Activated CD8-positive, alpha-beta T cell treated with anti-CD3 and anti-CD28 coated beads, Interleukin-2, amount 10 ng/mL, durations not matched to agents 7 days and 5 days (primary cell): ENCODE data around the gene VIPR2. TPM values are rescaled to one million over a fixed set of nuclear protein-coding genes. Genes with fewer than 3 reads are reported as not detected.

ENCODE experiments used
- ATAC-seq: fragments of 150-1000 bp; cut with Tn5 transposase; one replicate; pipeline ENCODE4 v1.10.0; 2021; ENCODE audit warnings: moderate library complexity
- CTCF ChIA-PET: fragments of 350-600 bp; sonication (Branson Sonifier 250); formaldehyde crosslinking; loops from one replicate; lab custom pipeline; 2021; ENCODE audit warnings: antibody characterized with exemption; lab: Charles Lee
- POLR2A ChIA-PET: fragments of 350-600 bp; sonication (Branson Sonifier 250); formaldehyde crosslinking; loops from one replicate; lab custom pipeline; 2021; ENCODE audit warnings: antibody characterized with exemption; lab: Charles Lee
- DNase-seq: peaks from one replicate; pipeline ENCODE4 v3.0.0-alpha.2; 2020
- H3K27ac Mint-ChIP-seq: one replicate; pipeline ENCODE4 v1.8.0; 2021; ENCODE audit warnings: mild to moderate bottlenecking, mixed read lengths
- H3K27me3 Mint-ChIP-seq: one replicate; pipeline ENCODE4 v1.8.0; 2021; ENCODE audit warnings: low read depth, mixed read lengths
- H3K36me3 Mint-ChIP-seq: one replicate; pipeline ENCODE4 v1.8.0; 2021; ENCODE audit warnings: low read depth, mixed read lengths
- H3K4me1 Mint-ChIP-seq: one replicate; pipeline ENCODE4 v1.8.0; 2021; ENCODE audit warnings: low read depth, mixed read lengths
- H3K4me3 Mint-ChIP-seq: one replicate; pipeline ENCODE4 v1.8.0; 2021; ENCODE audit warnings: mild to moderate bottlenecking, mixed read lengths
- H3K9me3 Mint-ChIP-seq: one replicate; pipeline ENCODE4 v1.8.0; 2022; ENCODE audit warnings: mixed read lengths; ENCODE audit not compliant: insufficient read depth
- total RNA-seq, 2 experiments: library from RNA; stranded (reverse); gene quantifications; one replicate each; pipeline ENCODE4 v1.2.3, GENCODE V29; 2021

Gene VIPR2
- total RNA-seq, 2 experiments from 2014 or later, result not detected

DNA sequence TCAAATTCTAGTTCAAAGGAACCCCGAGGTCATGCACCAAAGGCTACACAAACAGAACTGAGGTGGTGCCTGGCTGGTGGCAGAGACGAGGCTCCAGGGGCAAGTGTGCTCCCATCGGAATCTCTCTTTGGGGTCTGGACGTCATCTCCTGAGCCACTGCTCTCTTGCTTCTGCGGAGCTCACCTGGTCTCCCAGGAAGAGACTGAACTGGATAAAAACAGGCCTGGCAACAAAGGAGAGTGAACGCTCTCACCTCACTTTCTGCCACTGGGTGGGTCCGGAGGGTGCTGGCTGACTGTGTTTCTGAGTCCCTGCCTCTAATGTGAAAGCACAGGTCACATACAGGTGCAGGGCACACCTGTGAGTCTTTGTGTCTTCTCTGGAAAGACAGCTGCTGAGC is 22.4 kb downstream of the VIPR2 start:
- Mint-ChIP-seq H3K36me3 (no peaks in the 10 kb centered on the region), H3K4me3 (no peak overlapping the region), H3K27ac (no peak overlapping the region), H3K9me3 (no peaks in the 10 kb centered on the region), H3K27me3 (peaks cover 2% of the 10 kb centered on the region), H3K4me1 (no peaks in the 10 kb centered on the region)
- POLR2A ChIA-PET, result no interaction called here
- ATAC-seq (no peak), DNase-seq (no peak)
- CTCF ChIA-PET, result no interaction called here

DNA sequence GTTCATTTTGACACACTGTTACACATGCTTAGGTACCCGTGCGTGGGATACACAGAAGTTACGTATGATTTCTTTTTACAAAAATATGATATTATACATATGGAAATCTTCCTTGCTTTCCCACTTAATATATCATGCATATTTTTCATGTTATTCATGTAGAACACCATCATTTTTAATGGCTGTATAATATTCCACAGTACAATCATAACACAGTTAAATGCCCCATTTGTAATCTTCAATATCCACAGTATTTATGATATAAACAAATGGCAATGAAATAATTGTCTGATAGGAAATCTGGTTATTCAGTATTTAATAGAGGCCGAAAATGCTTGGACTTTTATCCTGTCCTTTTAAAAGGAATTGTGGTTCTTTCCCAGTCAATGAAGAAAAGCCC is 23.2 kb downstream of the VIPR2 start:
- POLR2A ChIA-PET, result no interaction called here
- Mint-ChIP-seq H3K27ac (no peak overlapping the region), H3K4me1 (no peaks in the 10 kb centered on the region), H3K4me3 (no peak overlapping the region), H3K27me3 (peaks cover 2% of the 10 kb centered on the region), H3K36me3 (no peaks in the 10 kb centered on the region), H3K9me3 (no peaks in the 10 kb centered on the region)
- no peak for DNase-seq
- no peak for ATAC-seq
- CTCF ChIA-PET, result no interaction called here

- peaks cover 2% of the 10 kb centered on the region for H3K27me3 Mint-ChIP-seq
- no peaks in the 10 kb centered on the region for H3K9me3 Mint-ChIP-seq
- DNase-seq, result no peak
- POLR2A ChIA-PET, result no interaction called here
- no peak overlapping the region for H3K4me3 Mint-ChIP-seq
- CTCF ChIA-PET, result no interaction called here
- no peak for ATAC-seq
- no peaks in the 10 kb centered on the region for H3K36me3 Mint-ChIP-seq
- H3K27ac Mint-ChIP-seq, result no peak overlapping the region
- no peaks in the 10 kb centered on the region for H3K4me1 Mint-ChIP-seq
These were observed 23.6 kb downstream of the VIPR2 start for GRCh38 chr7:159121068-159121467.

DNA sequence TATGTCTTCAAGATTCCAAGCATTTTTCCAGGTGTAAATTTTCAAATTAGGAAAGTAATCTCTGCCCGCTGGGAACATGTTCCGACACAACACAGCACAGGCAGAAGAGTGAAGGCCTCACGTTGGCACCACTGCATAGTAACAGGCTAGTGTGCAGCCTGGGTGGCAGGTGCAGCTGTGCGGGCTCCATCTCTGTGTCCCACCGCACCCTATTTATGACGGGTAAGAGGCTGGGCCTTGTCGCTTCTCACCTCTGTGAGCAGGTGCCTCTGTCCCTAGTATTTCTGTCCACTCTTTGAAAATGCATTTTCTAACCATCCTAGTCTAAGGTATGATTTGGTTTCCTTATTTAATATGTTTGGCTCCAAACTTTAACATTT is 24.1 kb downstream of the VIPR2 start:
- no peak for DNase-seq
- Mint-ChIP-seq H3K9me3 (no peaks in the 10 kb centered on the region), H3K4me3 (no peak overlapping the region), H3K27ac (no peak overlapping the region), H3K27me3 (peaks cover 2% of the 10 kb centered on the region), H3K36me3 (no peaks in the 10 kb centered on the region), H3K4me1 (no peaks in the 10 kb centered on the region)
- CTCF ChIA-PET, result no interaction called here
- no peak for ATAC-seq
- POLR2A ChIA-PET, result no interaction called here

DNA sequence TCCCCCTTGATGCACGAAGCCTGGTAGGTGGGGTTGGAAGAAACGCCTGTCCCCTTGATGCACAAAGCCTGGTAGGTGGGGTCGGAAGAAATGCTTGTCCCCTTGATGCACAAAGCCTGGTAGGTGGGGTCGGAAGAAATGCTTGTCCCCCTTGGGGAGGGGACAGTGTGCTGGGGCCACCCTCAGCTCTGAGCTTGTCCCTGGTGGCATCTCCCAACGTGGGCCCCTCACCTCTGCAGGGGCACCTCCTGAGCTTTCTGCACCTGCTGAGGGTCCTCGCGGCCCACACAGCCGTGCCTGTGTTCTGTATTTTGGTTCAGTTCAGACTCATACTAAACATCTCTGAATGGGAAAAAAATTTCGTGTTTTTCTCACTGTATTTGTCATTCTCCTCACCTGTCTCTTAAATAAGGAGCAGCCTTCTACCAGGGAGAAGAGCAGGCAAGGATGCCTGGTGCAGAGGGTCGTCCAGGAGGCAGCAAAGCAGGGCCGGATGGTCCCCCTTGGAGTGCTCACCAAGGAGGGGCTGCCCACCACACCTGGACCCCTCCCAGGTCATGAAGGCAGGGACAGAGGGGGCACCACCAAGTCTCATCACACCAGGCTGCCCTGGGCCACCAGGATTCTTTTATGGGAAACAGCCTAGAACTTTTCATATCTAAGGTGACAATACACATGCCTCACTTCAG is 24.7 kb downstream of the VIPR2 start:
- ATAC-seq, result no peak
- Mint-ChIP-seq H3K9me3 (no peaks in the 10 kb centered on the region), H3K27me3 (peaks cover 4% of the 10 kb centered on the region), H3K27ac (no peak overlapping the region), H3K4me1 (no peaks in the 10 kb centered on the region), H3K4me3 (no peak overlapping the region), H3K36me3 (no peaks in the 10 kb centered on the region)
- POLR2A ChIA-PET, result no interaction called here
- CTCF ChIA-PET, result no interaction called here
- no peak for DNase-seq

- no peak overlapping the region for H3K4me3 Mint-ChIP-seq
- DNase-seq, result no peak
- ATAC-seq, result no peak
- ChIA-PET CTCF (no interaction called here), POLR2A (no interaction called here)
- H3K9me3 Mint-ChIP-seq, result no peaks in the 10 kb centered on the region
- no peaks in the 10 kb centered on the region for H3K4me1 Mint-ChIP-seq
- H3K27ac Mint-ChIP-seq, result no peak overlapping the region
- no peaks in the 10 kb centered on the region for H3K36me3 Mint-ChIP-seq
- H3K27me3 Mint-ChIP-seq, result peaks cover 5% of the 10 kb centered on the region
These were observed 25.5 kb downstream of the VIPR2 start for GRCh38 chr7:159119026-159119741.

- Mint-ChIP-seq H3K4me1 (no peaks in the 10 kb centered on the region), H3K27me3 (peaks cover 9% of the 10 kb centered on the region), H3K36me3 (no peaks in the 10 kb centered on the region), H3K27ac (no peak overlapping the region), H3K9me3 (no peaks in the 10 kb centered on the region), H3K4me3 (no peak overlapping the region)
- no peak for DNase-seq
- ChIA-PET POLR2A (no interaction called here), CTCF (no interaction called here)
- no peak for ATAC-seq
These were observed 26.0 kb downstream of the VIPR2 start for GRCh38 chr7:159118623-159119022.

DNA sequence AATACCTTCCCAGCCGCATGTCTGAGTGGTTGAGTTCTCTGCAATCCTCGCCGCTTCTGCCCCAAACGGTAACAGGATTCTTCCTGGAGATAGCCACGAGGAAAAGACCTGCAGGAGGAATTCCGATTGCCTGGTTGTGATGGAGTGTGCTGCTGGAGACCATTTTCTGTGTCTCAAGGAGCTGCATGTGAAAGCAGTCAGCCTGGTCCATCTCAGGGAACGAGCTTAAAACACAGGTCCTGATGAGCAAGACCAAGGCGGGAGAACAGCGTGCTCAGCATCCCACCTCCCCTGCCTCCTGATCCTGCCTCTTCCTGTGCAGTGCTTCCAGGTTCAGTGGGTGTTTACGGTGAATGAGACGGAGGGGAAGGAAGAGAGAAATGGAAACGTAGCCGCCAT is 26.5 kb downstream of the VIPR2 start:
- Mint-ChIP-seq H3K9me3 (no peaks in the 10 kb centered on the region), H3K4me3 (no peak overlapping the region), H3K36me3 (no peaks in the 10 kb centered on the region), H3K27ac (no peak overlapping the region), H3K27me3 (peaks cover 12% of the 10 kb centered on the region), H3K4me1 (no peaks in the 10 kb centered on the region)
- ATAC-seq (no peak), DNase-seq (no peak)
- POLR2A ChIA-PET, result no interaction called here
- CTCF ChIA-PET, result no interaction called here

DNA sequence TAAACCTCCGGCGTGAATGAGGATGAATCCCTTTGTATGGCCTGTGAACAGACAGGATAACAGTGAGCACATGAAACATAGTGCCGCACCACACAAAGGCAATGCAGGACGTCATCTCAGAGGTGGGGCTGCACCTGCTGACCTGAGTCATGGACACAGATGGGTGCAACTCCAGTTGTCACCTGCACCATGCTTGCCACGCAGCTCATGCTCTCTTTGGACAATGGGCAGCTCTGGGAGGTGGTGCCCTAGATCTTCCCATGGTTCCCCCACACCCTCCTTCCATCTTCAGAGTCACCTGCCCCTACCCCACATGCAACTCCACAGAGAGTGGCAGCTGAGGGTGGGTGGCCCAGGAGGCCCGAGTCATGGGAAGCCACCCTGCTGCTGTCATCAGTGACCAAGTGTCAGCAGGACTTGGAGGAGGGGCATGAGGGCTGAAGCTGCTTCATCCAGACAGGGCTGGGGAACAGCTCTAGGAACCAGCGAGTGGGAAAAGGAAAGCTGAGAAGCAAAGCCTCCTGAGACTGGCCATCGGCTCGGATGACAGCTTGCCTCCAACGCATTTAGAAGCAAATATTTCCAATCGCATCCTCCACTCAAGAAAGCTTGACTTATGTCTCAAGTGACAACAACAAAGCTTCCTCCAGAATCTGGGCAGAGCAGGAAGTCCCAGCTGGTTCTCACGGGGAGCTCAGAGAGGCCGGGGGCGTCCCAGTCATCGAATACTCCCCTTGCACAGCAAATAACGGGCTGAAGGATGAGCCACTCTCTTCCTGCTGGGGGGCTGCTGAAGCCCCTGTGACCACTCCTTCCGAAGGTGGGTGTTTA is 27.1 kb downstream of the VIPR2 start:
- POLR2A ChIA-PET, result no interaction called here
- CTCF ChIA-PET, result no interaction called here
- ATAC-seq (no peak), DNase-seq (no peak)
- Mint-ChIP-seq H3K9me3 (no peaks in the 10 kb centered on the region), H3K27ac (no peak overlapping the region), H3K4me3 (no peak overlapping the region), H3K36me3 (no peaks in the 10 kb centered on the region), H3K27me3 (peaks cover 14% of the 10 kb centered on the region), H3K4me1 (no peaks in the 10 kb centered on the region)

DNA sequence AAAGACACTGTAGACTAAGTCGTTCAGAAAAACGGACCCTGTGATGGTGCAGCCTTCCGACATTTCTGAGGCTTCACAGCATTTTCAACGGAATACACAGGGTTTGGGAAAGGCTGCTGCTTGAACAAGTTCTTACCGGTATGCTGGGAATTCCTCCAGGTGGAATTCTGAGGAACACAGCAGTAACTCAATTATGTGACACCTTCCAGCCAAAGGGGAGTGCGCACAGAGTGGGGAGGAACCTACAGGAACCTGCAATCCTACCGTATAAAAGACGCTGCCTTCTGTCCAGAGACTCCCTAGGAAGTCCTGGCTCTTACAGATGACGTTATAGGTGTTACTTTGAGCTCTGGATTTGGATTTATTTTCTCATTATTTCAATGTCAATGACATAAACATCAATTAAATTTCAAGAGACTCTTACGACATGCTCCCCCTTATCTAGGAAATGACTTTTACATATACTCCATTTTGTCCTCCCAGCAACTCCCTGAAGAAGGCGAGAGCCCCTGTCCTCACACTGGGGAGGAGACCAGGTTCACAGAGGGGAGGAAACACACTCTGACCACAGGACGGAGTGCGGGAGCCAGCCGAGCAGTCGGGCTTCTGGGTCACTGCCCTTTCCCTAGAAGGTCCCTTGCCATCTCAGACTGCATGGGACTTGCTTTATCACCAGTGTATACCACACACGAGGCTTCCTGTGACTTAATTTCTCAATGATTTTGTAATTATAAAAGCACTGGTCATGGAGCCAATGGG is 27.9 kb downstream of the VIPR2 start:
- ChIA-PET CTCF (no interaction called here), POLR2A (no interaction called here)
- Mint-ChIP-seq H3K4me3 (no peak overlapping the region), H3K36me3 (no peaks in the 10 kb centered on the region), H3K27me3 (peaks cover 16% of the 10 kb centered on the region), H3K4me1 (peaks cover 5% of the 10 kb centered on the region), H3K9me3 (no peaks in the 10 kb centered on the region), H3K27ac (no peak overlapping the region)
- no peak for ATAC-seq
- DNase-seq, result no peak

DNA sequence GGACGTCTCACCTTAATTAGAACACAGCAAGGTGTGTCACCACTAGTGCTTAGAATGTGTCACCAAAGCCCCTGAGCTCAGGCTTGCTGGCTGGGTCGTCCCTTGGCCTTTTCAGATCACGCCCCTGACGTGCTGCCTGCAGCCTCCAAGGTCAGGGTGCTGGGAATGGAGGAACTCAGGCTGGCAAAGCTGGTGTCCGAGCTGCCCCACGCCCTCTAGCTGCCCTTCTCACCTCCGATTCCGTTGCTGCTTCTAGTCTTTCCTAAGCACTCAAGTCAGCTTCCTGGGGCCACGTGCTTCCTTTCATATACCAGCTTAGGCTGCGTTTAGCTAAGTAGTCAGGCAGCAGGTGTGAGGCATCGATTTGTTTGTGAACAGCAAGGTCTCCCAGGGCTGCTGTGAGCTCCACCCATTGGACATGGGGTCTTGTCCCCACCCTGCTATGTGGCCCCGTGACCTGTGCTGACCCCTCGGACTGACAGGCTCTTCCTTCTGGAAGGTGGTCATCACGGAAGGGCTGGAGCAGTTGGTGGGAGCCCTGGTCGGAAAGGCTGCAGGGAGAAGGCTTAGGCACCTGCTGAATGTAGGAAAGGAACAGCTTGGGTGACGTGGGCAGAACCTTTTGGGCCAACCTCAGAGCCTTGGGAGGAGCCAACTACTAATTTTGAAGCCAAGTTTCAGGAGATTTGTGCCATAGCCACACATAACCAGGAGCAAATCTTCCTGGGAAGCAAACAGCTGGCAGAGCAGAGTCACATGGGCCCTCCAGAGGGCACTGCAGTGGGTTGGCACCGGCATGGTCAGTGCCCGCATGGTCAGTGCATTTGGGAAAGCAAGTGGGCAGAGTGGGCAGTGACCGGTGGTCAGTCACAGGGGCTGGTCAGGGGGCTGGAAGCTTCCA is 28.8 kb downstream of the VIPR2 start:
- Mint-ChIP-seq H3K4me1 (peaks cover 5% of the 10 kb centered on the region), H3K9me3 (no peaks in the 10 kb centered on the region), H3K4me3 (no peak overlapping the region), H3K27ac (no peak overlapping the region), H3K27me3 (peaks cover 16% of the 10 kb centered on the region), H3K36me3 (no peaks in the 10 kb centered on the region)
- no peak for ATAC-seq
- ChIA-PET CTCF (no interaction called here), POLR2A (no interaction called here)
- no peak for DNase-seq
